NB4 (cell line): Measurements from ENCODE around the gene IFNA6.

ENCODE experiments used
- DNase-seq: peaks from one replicate; pipeline ENCODE4 v3.0.0; 2010; ENCODE audit warnings: low read depth
- H3K4me3 ChIP-seq: one replicate; pipeline ENCODE4 v1.5.1; 2011; ENCODE audit warnings: mild to moderate bottlenecking, low read depth, low read length, moderate library complexity
- MYC ChIP-seq: IDR thresholded peaks from 2 replicates; pipeline ENCODE4 v1.6.1; 2011; ENCODE audit warnings: low read depth, low read length
- POLR2A ChIP-seq: IDR thresholded peaks from 2 replicates; pipeline ENCODE4 v1.6.1; 2011; ENCODE audit warnings: mild to moderate bottlenecking; ENCODE audit not compliant: insufficient read length; ENCODE audit errors: extremely low read depth
- TF ChIP-seq, protein P1 (sequence below): IDR thresholded peaks from one replicate; pipeline ENCODE4 v1.5.1; 2012; ENCODE audit warnings: low read depth, low read length
- TF ChIP-seq, protein P2 (sequence below): IDR thresholded peaks from 2 replicates; pipeline ENCODE4 v1.6.1; 2011; ENCODE audit warnings: low read depth, low read length

IFNA6 gene

DNA sequence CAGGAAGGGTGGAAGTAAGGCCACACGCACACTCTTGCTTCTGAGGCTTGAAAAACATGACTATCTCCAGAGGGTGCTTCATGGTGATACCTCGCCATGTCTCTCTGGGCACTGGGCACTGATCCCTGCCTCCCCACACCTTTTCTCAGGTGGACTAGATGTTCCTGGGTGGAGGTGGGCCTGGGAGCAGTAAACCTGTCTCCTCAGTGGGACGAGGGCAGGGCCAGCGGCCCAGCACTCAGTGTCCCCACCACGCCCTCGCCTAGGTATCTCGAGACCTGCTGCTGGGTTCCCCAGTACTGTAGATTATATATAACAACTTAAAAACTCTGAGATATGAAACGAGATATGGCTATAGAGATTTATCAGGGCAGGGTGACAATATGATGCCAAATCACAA is 11.6 kb upstream of the IFNA6 start:
- DNase-seq = no peak
- H3K4me3 ChIP-seq = no peak overlapping the region
- no peak for TF ChIP-seq POLR2A
- TF ChIP-seq, protein P1, sequence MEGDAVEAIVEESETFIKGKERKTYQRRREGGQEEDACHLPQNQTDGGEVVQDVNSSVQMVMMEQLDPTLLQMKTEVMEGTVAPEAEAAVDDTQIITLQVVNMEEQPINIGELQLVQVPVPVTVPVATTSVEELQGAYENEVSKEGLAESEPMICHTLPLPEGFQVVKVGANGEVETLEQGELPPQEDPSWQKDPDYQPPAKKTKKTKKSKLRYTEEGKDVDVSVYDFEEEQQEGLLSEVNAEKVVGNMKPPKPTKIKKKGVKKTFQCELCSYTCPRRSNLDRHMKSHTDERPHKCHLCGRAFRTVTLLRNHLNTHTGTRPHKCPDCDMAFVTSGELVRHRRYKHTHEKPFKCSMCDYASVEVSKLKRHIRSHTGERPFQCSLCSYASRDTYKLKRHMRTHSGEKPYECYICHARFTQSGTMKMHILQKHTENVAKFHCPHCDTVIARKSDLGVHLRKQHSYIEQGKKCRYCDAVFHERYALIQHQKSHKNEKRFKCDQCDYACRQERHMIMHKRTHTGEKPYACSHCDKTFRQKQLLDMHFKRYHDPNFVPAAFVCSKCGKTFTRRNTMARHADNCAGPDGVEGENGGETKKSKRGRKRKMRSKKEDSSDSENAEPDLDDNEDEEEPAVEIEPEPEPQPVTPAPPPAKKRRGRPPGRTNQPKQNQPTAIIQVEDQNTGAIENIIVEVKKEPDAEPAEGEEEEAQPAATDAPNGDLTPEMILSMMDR = no peak
- TF ChIP-seq MYC = no peak
- TF ChIP-seq, protein P2, sequence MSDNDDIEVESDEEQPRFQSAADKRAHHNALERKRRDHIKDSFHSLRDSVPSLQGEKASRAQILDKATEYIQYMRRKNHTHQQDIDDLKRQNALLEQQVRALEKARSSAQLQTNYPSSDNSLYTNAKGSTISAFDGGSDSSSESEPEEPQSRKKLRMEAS = no peak

DNA sequence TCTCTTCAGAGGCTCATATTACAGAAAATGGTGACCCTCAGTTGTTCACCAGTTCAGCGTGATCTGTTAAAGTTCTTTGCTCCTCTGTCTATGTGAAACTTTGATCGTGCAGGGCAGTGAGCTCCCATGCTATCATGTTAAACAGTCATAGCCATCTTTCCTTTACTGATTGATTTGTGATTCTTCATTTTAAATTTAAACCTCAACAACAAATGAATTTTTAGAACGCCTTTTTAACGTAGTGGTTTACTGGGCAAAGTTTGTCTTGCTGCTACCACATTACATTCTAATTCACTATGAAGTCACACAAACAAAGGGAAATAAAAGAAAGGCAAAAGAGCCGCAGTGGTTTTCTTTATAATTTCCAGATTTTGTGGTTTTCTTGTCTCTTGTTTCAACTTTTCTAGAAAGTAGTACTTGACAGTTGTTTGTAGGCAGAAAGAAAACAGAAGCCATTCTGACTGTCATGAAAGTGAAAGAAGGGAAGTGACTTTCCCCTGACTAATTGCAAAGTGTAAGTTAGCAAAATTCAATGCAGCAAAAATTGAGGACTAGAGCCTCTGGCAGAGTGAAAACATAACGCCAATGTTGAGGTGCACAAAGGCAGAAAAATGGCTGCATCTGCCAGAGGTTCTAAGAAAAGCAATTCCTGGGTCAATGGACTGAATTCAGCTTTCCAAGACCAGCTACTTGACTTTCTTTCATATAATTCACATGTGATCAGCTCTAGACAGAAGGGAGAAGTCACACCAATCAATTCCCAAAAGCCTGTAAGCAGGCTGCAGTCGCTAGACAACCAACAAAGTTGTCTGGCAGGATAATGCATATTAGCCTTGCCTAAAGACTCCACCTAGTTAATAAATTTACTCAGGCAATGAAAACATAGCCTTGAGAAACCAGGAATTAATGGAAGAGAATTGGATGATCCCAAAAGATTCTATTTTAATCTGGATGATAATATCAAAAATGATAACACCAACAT is 7.1 kb upstream of the IFNA6 start:
- no peak overlapping the region for H3K4me3 ChIP-seq
- peak; percentile 66 for DNase-seq
- TF ChIP-seq POLR2A (no peak), MYC (no peak)
- TF ChIP-seq, protein P2 = no peak
- TF ChIP-seq, protein P1 = no peak

DNA sequence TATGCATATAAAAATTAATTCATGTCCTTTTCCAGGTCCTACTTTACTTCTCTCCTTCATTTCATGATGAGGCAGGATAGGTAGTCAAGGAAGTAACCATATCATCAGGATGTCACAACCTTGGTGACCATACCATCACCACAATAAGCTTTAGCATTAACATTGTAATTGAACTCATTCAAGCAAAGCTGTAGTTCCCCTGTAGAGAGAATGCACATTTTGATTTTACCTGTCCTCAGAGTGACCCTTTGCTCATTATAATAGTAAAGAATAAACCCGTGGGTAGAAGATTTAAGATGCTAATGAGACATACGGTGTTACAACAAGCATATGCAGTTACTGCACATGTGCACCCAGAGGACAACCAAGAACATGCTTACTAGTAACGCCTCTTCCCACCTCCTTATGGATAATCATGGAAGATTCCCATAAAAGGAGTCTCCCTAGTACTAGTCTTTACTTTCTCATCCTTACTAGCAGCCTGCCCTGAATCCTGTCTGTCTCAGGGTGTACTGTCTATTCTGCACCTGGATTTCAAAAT is 2.2 kb downstream of the IFNA6 start:
- no peak for DNase-seq
- no peak overlapping the region for H3K4me3 ChIP-seq
- TF ChIP-seq, protein P1 = no peak
- no peak for TF ChIP-seq POLR2A
- no peak for TF ChIP-seq MYC

DNA sequence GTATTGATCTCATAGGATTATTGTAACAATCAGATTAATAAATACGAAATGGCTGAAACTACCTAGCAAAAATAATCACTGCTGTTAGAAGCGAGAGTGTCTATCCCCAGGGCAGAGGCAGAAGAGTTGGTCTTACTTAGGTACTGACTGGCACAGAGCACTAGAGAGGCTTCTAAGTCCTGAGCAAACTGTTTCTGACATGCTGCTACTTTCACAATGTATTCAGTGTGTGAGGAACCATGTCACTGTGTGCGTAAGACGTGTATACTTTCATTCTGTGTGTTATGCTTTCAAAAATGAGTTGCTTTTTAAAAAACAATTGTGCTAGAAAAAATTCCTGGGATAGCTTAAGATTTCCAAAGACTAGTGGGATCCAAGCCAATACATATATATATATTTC is 10.0 kb downstream of the IFNA6 start:
- DNase-seq = no peak
- TF ChIP-seq, protein P2 = no peak
- no peak overlapping the region for H3K4me3 ChIP-seq

DNA sequence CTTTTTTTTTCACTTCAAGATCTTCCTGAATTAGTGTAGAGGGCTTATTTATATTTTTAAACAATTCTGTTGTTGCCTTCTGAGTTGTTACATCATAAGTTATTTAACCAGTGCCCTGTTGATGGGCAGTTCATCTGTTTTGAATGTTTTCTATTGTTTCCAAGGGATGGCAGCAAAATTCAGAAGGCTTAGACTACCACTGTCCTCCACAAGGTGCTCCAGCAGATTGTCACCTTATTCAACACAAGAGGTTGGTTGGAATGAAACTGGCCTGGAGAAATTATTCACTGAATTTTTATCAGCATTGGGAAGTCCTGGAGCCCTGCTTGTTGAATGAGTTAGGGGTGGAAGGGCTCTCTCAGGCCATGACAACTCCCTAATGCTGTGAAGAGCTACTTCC is 14.2 kb downstream of the IFNA6 start:
- TF ChIP-seq, protein P2 = no peak
- no peak for TF ChIP-seq MYC
- DNase-seq = peak; percentile 64
- H3K4me3 ChIP-seq = no peak overlapping the region

DNA sequence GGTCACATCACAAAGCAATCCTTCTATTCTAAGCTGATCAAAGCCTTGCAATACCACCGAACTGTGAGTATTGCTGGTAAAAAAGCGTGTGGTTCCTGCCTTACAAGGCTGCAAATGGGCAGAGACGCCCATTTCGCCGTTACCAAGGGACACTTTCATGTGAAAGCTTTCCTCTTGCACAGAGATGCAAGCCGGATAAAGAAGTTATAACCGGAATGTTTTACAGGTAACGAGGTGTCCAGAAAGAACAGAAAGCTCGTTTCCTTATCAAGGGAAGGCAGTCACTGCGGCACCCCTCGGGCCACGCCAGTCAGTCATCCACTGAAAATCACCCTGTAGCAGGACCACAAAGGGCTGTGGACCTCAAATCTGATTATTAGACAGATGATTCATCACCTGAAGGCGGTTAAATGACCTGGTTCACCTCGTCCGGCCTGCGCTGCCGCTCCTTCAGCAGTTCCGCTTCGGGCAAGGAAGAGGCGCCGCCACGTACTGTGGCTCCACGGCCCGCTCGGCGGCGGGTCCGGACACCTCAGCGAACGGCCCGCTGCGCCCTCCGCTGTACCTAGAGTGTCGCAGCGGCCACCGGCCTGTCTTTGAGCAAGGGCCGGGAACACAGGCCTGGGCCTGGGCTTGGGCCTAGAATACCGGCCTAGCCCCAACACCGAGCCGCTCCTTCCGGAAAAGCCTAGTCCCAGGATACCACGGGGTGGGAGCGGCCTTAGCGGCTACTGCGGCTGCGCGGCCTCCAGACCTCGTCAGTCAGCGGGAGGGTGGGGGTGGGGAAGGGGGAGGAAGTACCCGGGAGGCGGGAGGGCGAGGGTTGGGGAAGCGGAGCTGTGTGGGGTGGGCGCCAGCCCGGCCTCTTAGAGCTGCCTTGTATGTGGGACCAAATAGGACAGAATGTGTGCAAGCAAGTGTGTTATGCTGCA is 15.7 kb downstream of the IFNA6 start, which contains the start of gene KLHL9:
TSS of gene KLHL9 (minus strand) at position 704 of the 932 bp plus-strand sequence. CDS start at position 159, 545 bp downstream.
- DNase-seq = peak; percentile 98
- H3K4me3 ChIP-seq = peak within 1 kb of the TSS; percentile 88
- TF ChIP-seq MYC (peak; percentile 59), POLR2A (peak; percentile 92)
- TF ChIP-seq, protein P2 = peak; percentile 51
- TF ChIP-seq, protein P1 = no peak
